WTC11 (cell line): ENCODE measurements around the gene ZNF276. TPM values are rescaled to one million over a fixed set of nuclear protein-coding genes. Genes with fewer than 3 reads are reported as not detected.

ENCODE experiments used
- ATAC-seq: fragments of 200-7000 bp; cut with Tn5 transposase; 2 replicates; pipeline ENCODE4 v1.10.0; 2021; ENCODE audit warnings: mild to moderate bottlenecking, moderate library complexity
- CTCF ChIA-PET: fragments of 300-600 bp; sonication (Branson Sonifier 250); formaldehyde crosslinking; loops from one replicate; lab custom pipeline; 2021; ENCODE audit warnings: antibody characterized with exemption; lab: Charles Lee
- POLR2A ChIA-PET: fragments of 350-600 bp; sonication (Branson Sonifier 250); formaldehyde crosslinking; loops from one replicate; lab custom pipeline; 2021; ENCODE audit warnings: antibody characterized with exemption; lab: Charles Lee
- DNase-seq: peaks from one replicate; pipeline ENCODE4 v3.0.0; 2021; ENCODE audit warnings: low spot score
- H3K27ac Mint-ChIP-seq: 2 replicates; pipeline ENCODE4 v1.8.0; 2021; ENCODE audit warnings: mixed read lengths
- H3K27me3 Mint-ChIP-seq: 2 replicates; pipeline ENCODE4 v1.8.0; 2021; ENCODE audit warnings: low read depth, mild to moderate bottlenecking, moderate library complexity, mixed read lengths
- H3K36me3 Mint-ChIP-seq: 2 replicates; pipeline ENCODE4 v1.8.0; 2021; ENCODE audit warnings: mixed read lengths
- H3K4me1 Mint-ChIP-seq: 2 replicates; pipeline ENCODE4 v1.8.0; 2022; ENCODE audit warnings: mixed read lengths
- H3K4me3 Mint-ChIP-seq: 2 replicates; pipeline ENCODE4 v1.8.0; 2021; ENCODE audit warnings: mild to moderate bottlenecking, moderate library complexity, mixed read lengths
- H3K9me3 Mint-ChIP-seq: 2 replicates; pipeline ENCODE4 v1.8.0; 2021; ENCODE audit warnings: mixed read lengths
- ATF1 ChIP-seq: sonication (generic); formaldehyde crosslinking; IDR thresholded peaks from 2 replicates; pipeline ENCODE4 v1.8.1; 2023; ENCODE audit warnings: mild to moderate bottlenecking, moderate library complexity, missing genetic modification reagents
- ATF3 ChIP-seq: sonication (generic); formaldehyde crosslinking; conservative IDR thresholded peaks from 2 replicates; pipeline ENCODE4 v1.8.1; 2022; ENCODE audit warnings: mild to moderate bottlenecking, missing genetic modification reagents
- ATF6 ChIP-seq: sonication (generic); formaldehyde crosslinking; IDR thresholded peaks from 2 replicates; pipeline ENCODE4 v1.8.1; 2023; ENCODE audit warnings: mild to moderate bottlenecking, missing genetic modification reagents
- CDX4 ChIP-seq: fragments of 250-450 bp; sonication (Bioruptor Pico); IDR thresholded peaks from 2 replicates; pipeline ENCODE4 v1.9.0; 2021; ENCODE audit warnings: moderate library complexity, mild to moderate bottlenecking, inconsistent platforms, borderline replicate concordance
- ESRRA ChIP-seq: sonication (generic); formaldehyde crosslinking; IDR thresholded peaks from 2 replicates; pipeline ENCODE4 v1.8.1; 2022; ENCODE audit warnings: mild to moderate bottlenecking, missing genetic modification reagents, borderline replicate concordance
- GABPB1 ChIP-seq: sonication (generic); formaldehyde crosslinking; IDR thresholded peaks from 2 replicates; pipeline ENCODE4 v1.8.1; 2023; ENCODE audit warnings: mild to moderate bottlenecking, missing genetic modification reagents
- GTF2I ChIP-seq: fragments of 250-450 bp; sonication (Bioruptor Pico); conservative IDR thresholded peaks from 2 replicates; pipeline ENCODE4 v1.4.0; 2021; ENCODE audit warnings: mild to moderate bottlenecking
- IRF2 ChIP-seq: sonication (generic); formaldehyde crosslinking; IDR thresholded peaks from 2 replicates; pipeline ENCODE4 v1.8.0; 2022; ENCODE audit warnings: low read depth, missing genetic modification reagents, borderline replicate concordance
- JUN ChIP-seq: sonication (generic); formaldehyde crosslinking; IDR thresholded peaks from 2 replicates; pipeline ENCODE4 v1.8.0; 2023; ENCODE audit warnings: mild to moderate bottlenecking, missing genetic modification reagents
- MYBL2 ChIP-seq: sonication (generic); formaldehyde crosslinking; IDR thresholded peaks from 2 replicates; pipeline ENCODE4 v1.8.1; 2023; ENCODE audit warnings: mild to moderate bottlenecking, moderate library complexity, missing genetic modification reagents
- NFATC4 ChIP-seq: fragments of 250-450 bp; sonication (Bioruptor Pico); IDR thresholded peaks from 2 replicates; pipeline ENCODE4 v1.9.0; 2021; ENCODE audit warnings: mild to moderate bottlenecking
- NFE2L1 ChIP-seq: sonication (generic); formaldehyde crosslinking; IDR thresholded peaks from 2 replicates; pipeline ENCODE4 v1.8.1; 2023; ENCODE audit warnings: missing genetic modification reagents
- PRDM15 ChIP-seq: sonication (generic); formaldehyde crosslinking; IDR thresholded peaks from 2 replicates; pipeline ENCODE4 v1.8.0; 2022; ENCODE audit warnings: missing genetic modification reagents
- TP53 ChIP-seq: sonication (generic); formaldehyde crosslinking; IDR thresholded peaks from 2 replicates; pipeline ENCODE4 v1.8.1; 2023; ENCODE audit warnings: mild to moderate bottlenecking, missing genetic modification reagents
- ZNF138 ChIP-seq: sonication (generic); formaldehyde crosslinking; conservative IDR thresholded peaks from 2 replicates; pipeline ENCODE4 v1.8.1; 2022; ENCODE audit warnings: mild to moderate bottlenecking, moderate library complexity, missing genetic modification reagents
- ZNF425 ChIP-seq: fragments of 250-450 bp; sonication (Bioruptor Pico); conservative IDR thresholded peaks from 2 replicates; pipeline ENCODE4 v1.9.0; 2021; ENCODE audit warnings: mild to moderate bottlenecking
- total RNA-seq: library from RNA; stranded (reverse); gene quantifications from 3 replicates; pipeline ENCODE4 v1.2.3, GENCODE V29; 2021

Gene ZNF276
- total RNA-seq, 1 experiment from 2014 or later = 16.6 TPM

- POLR2A ChIA-PET = no interaction called here
- no peak overlapping the region for H3K4me3 Mint-ChIP-seq
- peaks cover 7% of the 10 kb centered on the region for H3K4me1 Mint-ChIP-seq
- DNase-seq (no peak), ATAC-seq (no peak)
- H3K27me3 Mint-ChIP-seq = no peaks in the 10 kb centered on the region
- no peak overlapping the region for H3K27ac Mint-ChIP-seq
- peaks cover 5% of the 10 kb centered on the region for H3K9me3 Mint-ChIP-seq
- CTCF ChIA-PET = no interaction called here
- no peak for TF ChIP-seq NFE2L1
- no peak for TF ChIP-seq ATF3 (CRISPR knock-in tag)
- no peak for TF ChIP-seq IRF2 (CRISPR knock-in tag)
- TF ChIP-seq TP53 (CRISPR knock-in tag) = no peak
- TF ChIP-seq ZNF425 = no peak
- no peak for TF ChIP-seq GABPB1 (CRISPR knock-in tag)
- no peak for TF ChIP-seq CDX4 (CRISPR knock-in tag)
- no peak for TF ChIP-seq ATF1 (CRISPR knock-in tag)
- TF ChIP-seq JUN (CRISPR knock-in tag) = no peak
- TF ChIP-seq NFATC4 (CRISPR knock-in tag) = no peak
- TF ChIP-seq ZNF138 (CRISPR knock-in tag) = no peak
- H3K36me3 Mint-ChIP-seq = peaks cover 42% of the 10 kb centered on the region
Measured at GRCh38 chr16:89690392-89690901, 30.9 kb upstream of the ZNF276 start.

- Mint-ChIP-seq H3K4me3 (no peak overlapping the region), H3K4me1 (peaks cover 7% of the 10 kb centered on the region), H3K27me3 (no peaks in the 10 kb centered on the region), H3K36me3 (peaks cover 34% of the 10 kb centered on the region), H3K27ac (no peak overlapping the region), H3K9me3 (no peaks in the 10 kb centered on the region)
- ChIA-PET POLR2A (no interaction called here), CTCF (no interaction called here)
- ATAC-seq (no peak), DNase-seq (no peak)
- TF ChIP-seq GTF2I (CRISPR knock-in tag) = no peak
- no peak for TF ChIP-seq TP53 (CRISPR knock-in tag)
- TF ChIP-seq PRDM15 (CRISPR knock-in tag) = no peak
- TF ChIP-seq ATF6 = no peak
- no peak for TF ChIP-seq MYBL2 (CRISPR knock-in tag)
- TF ChIP-seq ESRRA = no peak
Measured at GRCh38 chr16:89691231-89691985, 29.9 kb upstream of the ZNF276 start.
